Suprapubic skin (tissue), 4 donors: ENCODE measurements around the gene CLDN16. TPM values are rescaled to one million over a fixed set of nuclear protein-coding genes. Genes with fewer than 3 reads are reported as not detected.
A peak's percentile ranks its signal among the peaks of the same experiment; 100 is the strongest.

Source experiments
- DNase-seq, 2 donors: peaks; one replicate each; pipeline ENCODE4 v3.0.0-alpha.2; 2019; ENCODE audit warnings: low spot score in 2 of 2
- H3K27ac ChIP-seq: fragments of 200-600 bp; sonication (generic); one replicate; pipeline ENCODE4 v1.5.1; 2019
- H3K27me3 ChIP-seq: fragments of 200-600 bp; sonication (generic); one replicate; pipeline ENCODE4 v1.5.1; 2019
- H3K36me3 ChIP-seq: fragments of 200-600 bp; sonication (generic); one replicate; pipeline ENCODE4 v1.5.1; 2019
- H3K4me1 ChIP-seq: fragments of 200-600 bp; sonication (generic); one replicate; pipeline ENCODE4 v1.5.1; 2019
- H3K4me3 ChIP-seq: fragments of 200-600 bp; sonication (generic); one replicate; pipeline ENCODE4 v1.5.1; 2019; ENCODE audit warnings: mild to moderate bottlenecking
- H3K9me3 ChIP-seq: fragments of 200-600 bp; sonication (generic); one replicate; pipeline ENCODE4 v1.5.1; 2019
- EP300 ChIP-seq: sonication (generic); formaldehyde crosslinking; IDR thresholded peaks from one replicate; pipeline ENCODE4 v1.6.1; 2017; ENCODE audit warnings: antibody characterized with exemption
- POLR2A ChIP-seq, 2 donors: fragments of 450-650 bp; IDR thresholded peaks; one replicate each; pipeline ENCODE4 v1.6.1; 2017; ENCODE audit warnings: antibody characterized with exemption in 2 of 2, mild to moderate bottlenecking in 2 of 2, moderate library complexity in 2 of 2
- POLR2AphosphoS5 ChIP-seq, 3 donors: sonication (generic); formaldehyde crosslinking; IDR thresholded peaks; one replicate each; pipeline ENCODE4 v1.6.1; 2017; ENCODE audit warnings: antibody characterized with exemption in 3 of 3
- WGBS: methylation state at CpG from one replicate; pipeline ENCODE4 v1.1.5; 2018; 5-methylcytosine and 5-hydroxymethylcytosine counted together
- total RNA-seq, 4 donors: library from RNA; depleted of rRNA; stranded (reverse); fragments of >200 nt; gene quantifications; one replicate each; pipeline ENCODE4 v1.1.0, GENCODE V29; 2016
- TF ChIP-seq, protein P1 (sequence below), 2 donors: fragments of 200-600 bp in 1 of 2; fragments of 450-650 bp in 1 of 2; sonication (generic) in 1 of 2; IDR thresholded peaks; one replicate each; pipeline ENCODE4 v1.5.1; 2016 to 2019; ENCODE audit warnings: antibody characterized with exemption in 2 of 2, mild to moderate bottlenecking in 1 of 2, moderate library complexity in 1 of 2

The CLDN16 gene
- total RNA-seq, 4 donors from 2014 or later, result 1.7 to 12.8 (median 2.1) TPM

DNA sequence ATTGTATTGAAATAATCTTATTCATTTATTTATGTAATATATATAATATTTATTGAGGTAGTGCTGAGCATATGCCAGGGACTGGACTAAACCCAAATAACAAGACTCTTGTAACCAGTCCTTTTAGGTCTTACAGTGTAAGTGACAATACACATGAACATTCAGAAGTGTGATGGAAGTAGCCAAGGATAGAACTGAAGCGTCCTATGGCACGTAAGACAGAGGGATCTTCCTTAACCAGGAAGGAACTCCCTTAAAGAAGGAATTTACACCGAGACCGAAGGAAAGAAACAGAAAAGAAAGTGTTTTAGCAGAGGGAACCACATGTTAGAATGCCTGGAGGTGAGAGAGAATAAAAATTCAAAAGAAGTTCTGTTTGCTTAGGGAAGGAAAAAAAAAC is 42.1 kb upstream of the CLDN16 start:
- no peak for DNase-seq
- TF ChIP-seq POLR2A (IDR thresholded peaks at IDR 0.05) (no peak), EP300 (no peak), POLR2AphosphoS5 (IDR thresholded peaks at IDR 0.05) (no peak)
- TF ChIP-seq, protein P1, sequence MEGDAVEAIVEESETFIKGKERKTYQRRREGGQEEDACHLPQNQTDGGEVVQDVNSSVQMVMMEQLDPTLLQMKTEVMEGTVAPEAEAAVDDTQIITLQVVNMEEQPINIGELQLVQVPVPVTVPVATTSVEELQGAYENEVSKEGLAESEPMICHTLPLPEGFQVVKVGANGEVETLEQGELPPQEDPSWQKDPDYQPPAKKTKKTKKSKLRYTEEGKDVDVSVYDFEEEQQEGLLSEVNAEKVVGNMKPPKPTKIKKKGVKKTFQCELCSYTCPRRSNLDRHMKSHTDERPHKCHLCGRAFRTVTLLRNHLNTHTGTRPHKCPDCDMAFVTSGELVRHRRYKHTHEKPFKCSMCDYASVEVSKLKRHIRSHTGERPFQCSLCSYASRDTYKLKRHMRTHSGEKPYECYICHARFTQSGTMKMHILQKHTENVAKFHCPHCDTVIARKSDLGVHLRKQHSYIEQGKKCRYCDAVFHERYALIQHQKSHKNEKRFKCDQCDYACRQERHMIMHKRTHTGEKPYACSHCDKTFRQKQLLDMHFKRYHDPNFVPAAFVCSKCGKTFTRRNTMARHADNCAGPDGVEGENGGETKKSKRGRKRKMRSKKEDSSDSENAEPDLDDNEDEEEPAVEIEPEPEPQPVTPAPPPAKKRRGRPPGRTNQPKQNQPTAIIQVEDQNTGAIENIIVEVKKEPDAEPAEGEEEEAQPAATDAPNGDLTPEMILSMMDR (IDR thresholded peaks at IDR 0.05), result no peak
- Histone ChIP-seq H3K9me3 (no peaks in the 10 kb centered on the region), H3K27me3 (no peaks in the 10 kb centered on the region), H3K4me1 (peaks cover 27% of the 10 kb centered on the region), H3K36me3 (no peaks in the 10 kb centered on the region), H3K27ac (peak overlapping the region; percentile 81), H3K4me3 (peak overlapping the region; percentile 3)
- 25% methylated on average over 4 of the region's 4 CpGs for WGBS

DNA sequence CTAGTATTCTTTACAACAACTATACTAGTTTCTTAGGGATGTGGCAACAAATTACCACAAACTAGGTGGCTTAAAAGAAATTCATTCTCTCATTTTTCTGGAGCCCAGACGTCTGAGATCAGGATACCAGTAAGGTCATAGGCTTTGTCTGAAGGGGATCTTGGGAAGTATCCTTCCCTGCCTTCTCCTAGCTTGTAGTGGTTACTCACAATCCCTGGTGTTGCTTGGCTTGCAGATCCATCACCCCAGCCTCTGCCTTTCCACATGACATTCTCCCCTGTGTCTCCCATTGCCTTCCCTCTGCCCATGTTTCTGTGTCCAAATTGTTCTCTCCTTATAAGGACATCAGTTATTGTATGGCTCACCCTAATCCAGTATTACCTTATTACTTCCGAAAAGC is 41.4 kb upstream of the CLDN16 start:
- WGBS, result 65% methylated on average over 2 of the region's 2 CpGs
- no peak for DNase-seq
- Histone ChIP-seq H3K36me3 (no peaks in the 10 kb centered on the region), H3K4me1 (peaks cover 27% of the 10 kb centered on the region), H3K4me3 (no peak overlapping the region), H3K27ac (peak overlapping the region; percentile 81), H3K27me3 (no peaks in the 10 kb centered on the region), H3K9me3 (no peaks in the 10 kb centered on the region)
- TF ChIP-seq, protein P1 (IDR thresholded peaks at IDR 0.05), result no peak
- no peak for TF ChIP-seq POLR2AphosphoS5 (IDR thresholded peaks at IDR 0.05)
- no peak for TF ChIP-seq EP300
- TF ChIP-seq POLR2A (IDR thresholded peaks at IDR 0.05), result no peak

DNA sequence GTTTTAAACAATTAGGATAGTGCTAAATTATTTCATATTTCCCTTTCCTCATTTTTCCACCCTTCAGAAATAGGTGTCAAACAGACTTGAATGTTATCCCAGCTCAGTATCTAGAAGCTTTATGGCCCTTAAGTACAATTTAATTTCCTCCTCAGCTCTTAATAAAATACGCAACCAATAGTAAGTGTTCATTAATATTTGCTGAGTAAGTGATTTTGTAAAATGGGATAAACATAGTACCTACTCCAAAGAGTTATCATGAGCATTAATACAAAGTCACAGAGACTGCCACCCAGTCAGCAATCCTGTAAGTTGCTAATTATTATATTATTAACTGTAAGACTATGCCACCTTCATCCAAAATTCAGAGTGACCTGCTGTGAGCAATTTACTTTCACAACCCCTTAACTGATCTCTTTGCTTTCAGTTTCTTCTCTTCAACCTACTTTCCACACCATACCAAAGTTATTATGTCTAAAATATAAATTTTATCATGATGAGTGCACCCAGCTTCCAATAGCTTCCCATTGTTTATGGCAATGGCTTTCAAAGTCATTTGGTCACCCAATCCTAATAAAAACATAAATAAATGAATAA is 35.0 kb upstream of the CLDN16 start:
- H3K4me3 ChIP-seq, result no peak overlapping the region
- 91% methylated on average over 1 of the region's 1 CpG for WGBS
- H3K4me1 ChIP-seq, result peaks cover 18% of the 10 kb centered on the region
- H3K9me3 ChIP-seq, result no peaks in the 10 kb centered on the region
- no peaks in the 10 kb centered on the region for H3K36me3 ChIP-seq
- no peak for TF ChIP-seq POLR2AphosphoS5 (IDR thresholded peaks at IDR 0.05)
- no peak for TF ChIP-seq POLR2A (IDR thresholded peaks at IDR 0.05)
- TF ChIP-seq, protein P1 (IDR thresholded peaks at IDR 0.05), result no peak
- no peak for TF ChIP-seq EP300
- H3K27me3 ChIP-seq, result no peaks in the 10 kb centered on the region
- no peak overlapping the region for H3K27ac ChIP-seq
- DNase-seq, result no peak

DNA sequence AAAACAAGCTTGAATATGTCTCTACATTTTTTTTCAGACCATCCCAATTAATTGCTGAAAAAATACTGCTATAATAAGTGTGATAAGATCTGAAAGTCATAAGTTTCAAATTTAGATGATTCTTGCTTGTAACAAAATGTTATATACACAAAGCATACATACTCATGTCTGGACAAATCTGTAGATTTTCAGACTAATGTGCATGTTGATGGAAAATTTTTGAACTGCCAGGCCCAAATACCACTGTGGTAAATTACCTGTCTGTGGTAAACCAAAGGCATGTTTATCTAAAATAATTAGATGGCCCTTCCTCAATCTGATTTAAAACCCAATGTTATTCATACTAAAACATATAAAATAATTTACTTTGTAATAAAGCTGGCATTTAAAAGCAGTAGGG is 31.7 kb upstream of the CLDN16 start:
- Histone ChIP-seq H3K4me3 (no peak overlapping the region), H3K27ac (no peak overlapping the region), H3K4me1 (peaks cover 8% of the 10 kb centered on the region), H3K9me3 (no peaks in the 10 kb centered on the region), H3K36me3 (no peaks in the 10 kb centered on the region), H3K27me3 (no peaks in the 10 kb centered on the region)
- no peak for DNase-seq
- TF ChIP-seq POLR2AphosphoS5 (IDR thresholded peaks at IDR 0.05), result no peak
- no peak for TF ChIP-seq EP300
- TF ChIP-seq POLR2A (IDR thresholded peaks at IDR 0.05), result no peak
- TF ChIP-seq, protein P1 (IDR thresholded peaks at IDR 0.05), result no peak

DNA sequence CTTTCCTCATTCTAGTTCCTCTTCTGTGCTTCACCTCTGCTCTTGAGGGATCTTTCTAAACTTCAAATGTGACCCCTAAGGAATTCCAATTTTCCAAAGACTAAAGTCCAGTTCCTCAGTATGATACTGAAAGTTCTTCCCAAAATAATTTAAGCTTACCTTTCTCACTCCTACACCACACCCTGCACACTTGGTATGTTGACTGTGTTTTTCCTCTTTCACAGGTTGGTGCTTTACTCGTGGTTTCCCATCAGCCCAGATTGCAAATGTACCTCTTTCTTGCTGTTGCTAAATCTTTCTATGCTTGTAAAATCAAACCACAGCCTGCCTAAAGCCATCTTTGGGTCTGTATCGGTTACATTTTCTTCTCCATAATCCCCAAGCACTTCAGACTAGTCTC is 30.5 kb upstream of the CLDN16 start:
- Histone ChIP-seq H3K36me3 (no peaks in the 10 kb centered on the region), H3K4me1 (peaks cover 8% of the 10 kb centered on the region), H3K27ac (peak overlapping the region; percentile 56), H3K27me3 (no peaks in the 10 kb centered on the region), H3K9me3 (no peaks in the 10 kb centered on the region), H3K4me3 (no peak overlapping the region)
- TF ChIP-seq POLR2AphosphoS5 (IDR thresholded peaks at IDR 0.05) (no peak), EP300 (no peak), POLR2A (IDR thresholded peaks at IDR 0.05) (no peak)
- TF ChIP-seq, protein P1 (IDR thresholded peaks at IDR 0.05), result no peak
- WGBS, result 58% methylated on average over 2 of the region's 2 CpGs
- DNase-seq, result no peak
